ENCODE data around the gene LRRC7.
"Not testable (repeated sequence)": the region's sequence is repeated elsewhere in the genome, so short reads cannot be mapped to it uniquely, and the experiment has no call there.

The LRRC7 gene

DNA sequence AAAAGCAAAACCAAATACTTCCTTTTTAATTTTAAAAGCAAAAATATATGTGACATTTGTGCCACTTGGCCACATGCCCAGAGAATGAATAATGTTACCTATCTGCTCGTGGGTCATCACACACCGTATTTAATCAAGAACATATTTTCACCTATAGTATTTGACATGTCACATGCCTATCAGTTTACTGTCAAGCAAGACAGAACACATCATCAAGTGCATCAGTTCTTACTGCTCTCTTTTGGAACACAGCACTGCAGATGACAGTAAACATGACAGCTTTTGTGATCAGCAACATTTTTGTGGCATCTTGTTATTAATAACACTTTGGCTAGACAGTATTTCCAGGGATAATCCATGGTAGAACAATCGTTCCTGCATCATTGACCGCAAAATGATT, 134.4 kb downstream of the LRRC7 start:
- no peak for DNase-seq

- no peak for DNase-seq
Measured at GRCh38 chr1:69706473-69706872, 138.8 kb downstream of the LRRC7 start.

- DNase-seq: no peak
Measured at GRCh38 chr1:69707103-69707502, 139.4 kb downstream of the LRRC7 start.

GRCh38 chr1:69710484-69711189, 142.9 kb downstream of the LRRC7 start:
- DNase-seq: no peak

DNA sequence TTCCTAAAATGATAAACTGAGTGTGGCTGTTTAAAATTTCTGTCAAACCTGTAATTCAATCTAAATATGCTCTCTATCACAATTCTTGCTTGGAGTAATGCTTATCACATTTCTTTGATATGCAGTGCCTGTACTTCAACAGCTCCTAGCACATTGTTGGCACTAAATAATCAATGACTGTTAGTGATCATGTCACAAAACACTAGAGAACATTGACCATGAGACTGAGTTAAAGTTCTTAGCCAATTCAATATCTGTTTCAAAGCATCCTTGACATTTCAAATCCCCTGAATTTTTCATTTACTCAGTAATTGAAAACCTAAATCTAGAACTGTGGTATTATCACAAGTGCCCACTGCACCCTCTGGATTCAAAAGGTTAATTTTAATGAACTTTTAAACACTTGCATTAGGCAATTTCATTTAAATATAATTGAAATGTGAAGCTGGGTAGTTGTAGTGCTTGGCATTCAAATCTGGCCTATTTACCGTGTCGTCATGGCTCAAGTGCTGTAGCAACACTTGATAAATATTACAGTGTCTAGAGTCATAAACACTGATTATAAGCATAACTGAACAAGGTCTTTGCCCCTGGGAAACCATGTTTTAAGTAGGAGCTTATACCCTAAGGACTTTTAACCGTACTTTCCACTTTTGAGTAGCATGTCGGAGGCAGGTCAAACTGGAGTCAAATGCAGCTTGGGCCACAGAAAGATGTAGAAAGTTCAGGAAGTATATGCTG, 143.6 kb downstream of the LRRC7 start:
- DNase-seq: no peak

GRCh38 chr1:69717834-69718233, 150.1 kb downstream of the LRRC7 start:
- DNase-seq: not testable (repeated sequence)

DNA sequence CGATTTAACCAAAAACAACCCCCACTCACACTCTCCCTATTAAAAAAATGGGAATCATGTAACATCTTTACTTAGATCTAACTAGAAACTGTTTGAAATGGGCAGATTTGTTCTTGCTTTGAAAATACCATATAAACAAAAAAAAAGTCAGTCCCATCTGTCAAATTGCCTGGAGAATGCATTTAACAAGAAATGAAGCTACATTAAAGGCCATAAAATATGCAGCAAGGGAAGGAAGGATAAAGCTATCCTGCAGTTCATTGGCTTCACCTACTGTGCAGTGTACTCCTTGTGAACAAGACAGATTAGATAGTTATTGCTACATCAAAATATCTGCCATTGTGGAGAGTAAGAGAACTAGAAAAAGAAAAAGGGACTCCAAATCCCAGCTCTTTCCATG, 160.5 kb downstream of the LRRC7 start:
- DNase-seq: no peak

GRCh38 chr1:69733061-69733460, 165.3 kb downstream of the LRRC7 start:
- no peak for DNase-seq

- DNase-seq: no peak
Measured at GRCh38 chr1:69737527-69738185, 169.9 kb downstream of the LRRC7 start.

DNA sequence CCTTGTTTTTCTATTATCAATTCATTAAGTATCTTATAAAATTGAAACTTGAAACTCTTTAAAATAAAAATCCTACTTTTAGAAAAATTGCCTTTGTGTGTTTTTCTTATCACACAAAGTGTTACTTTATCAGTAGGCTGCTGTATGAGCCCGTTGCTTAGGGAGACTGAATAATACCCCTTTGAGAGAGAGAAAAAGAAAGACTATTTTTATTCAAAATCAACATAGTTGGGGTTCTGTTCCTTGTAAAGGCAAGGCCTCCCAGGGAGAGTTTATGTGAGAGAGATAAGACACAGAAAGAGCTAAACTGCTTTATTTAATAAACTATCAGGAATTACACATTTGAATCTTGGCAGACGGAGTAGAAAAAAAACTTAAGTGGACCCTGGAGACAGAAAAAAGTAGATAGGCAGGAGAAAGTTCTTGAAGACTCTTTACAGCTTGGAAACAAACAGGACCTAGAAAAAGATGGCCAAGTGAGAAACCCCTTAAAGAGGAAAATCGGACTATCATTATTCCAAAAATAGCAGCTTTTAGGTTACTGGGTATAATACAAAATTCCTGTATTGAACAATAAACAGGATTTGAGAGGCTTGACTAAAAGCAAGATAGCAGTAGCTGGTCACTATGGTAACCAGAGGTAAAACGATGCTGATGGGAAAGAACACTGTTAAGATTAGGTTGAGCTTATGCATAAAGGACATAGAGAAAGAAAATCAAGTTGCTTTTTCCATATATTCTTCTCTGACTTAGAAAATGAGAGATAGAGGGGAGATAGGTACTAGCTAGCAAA, 170.9 kb downstream of the LRRC7 start:
- DNase-seq: no peak

GRCh38 chr1:69739251-69739605, 171.5 kb downstream of the LRRC7 start:
- DNase-seq: no peak

DNA sequence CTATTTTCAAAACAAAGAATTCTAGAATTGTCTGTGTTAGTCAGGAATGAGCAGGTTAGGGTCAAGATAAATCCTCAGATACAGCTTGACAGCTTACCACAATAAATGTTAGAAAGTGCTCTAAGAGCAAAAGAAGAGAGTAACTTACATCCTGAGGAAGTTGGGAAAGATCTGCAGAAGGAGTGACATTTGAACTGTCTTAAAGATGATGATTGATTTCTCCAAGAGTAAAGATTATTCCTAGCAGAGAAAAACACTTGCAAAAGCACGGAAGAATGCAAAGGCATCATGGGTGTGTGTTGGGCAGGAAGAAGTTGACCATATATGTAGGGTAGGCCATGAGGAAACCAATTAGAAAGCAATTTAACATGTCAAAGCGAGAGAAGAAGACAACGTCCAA, 175.4 kb downstream of the LRRC7 start:
- no peak for DNase-seq

DNA sequence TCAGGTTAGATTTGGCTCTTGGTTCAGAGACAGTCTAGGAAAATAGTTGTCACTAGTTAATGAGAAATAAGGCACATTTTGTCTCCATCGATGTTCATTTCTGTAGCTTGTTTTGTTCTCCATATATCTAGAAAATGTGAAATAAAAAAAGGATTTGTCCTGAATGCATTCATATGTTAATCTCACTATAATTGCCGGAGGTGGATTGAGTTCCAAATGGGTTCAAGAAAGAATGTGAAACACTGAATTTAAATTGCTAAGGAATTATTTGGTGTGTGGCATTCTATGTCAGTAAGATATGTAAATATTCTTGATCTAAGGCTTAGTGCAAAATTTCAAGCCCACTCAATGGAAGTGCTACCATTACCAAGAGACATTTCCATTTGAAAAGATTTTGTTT, 176.7 kb downstream of the LRRC7 start:
- no peak for DNase-seq

DNA sequence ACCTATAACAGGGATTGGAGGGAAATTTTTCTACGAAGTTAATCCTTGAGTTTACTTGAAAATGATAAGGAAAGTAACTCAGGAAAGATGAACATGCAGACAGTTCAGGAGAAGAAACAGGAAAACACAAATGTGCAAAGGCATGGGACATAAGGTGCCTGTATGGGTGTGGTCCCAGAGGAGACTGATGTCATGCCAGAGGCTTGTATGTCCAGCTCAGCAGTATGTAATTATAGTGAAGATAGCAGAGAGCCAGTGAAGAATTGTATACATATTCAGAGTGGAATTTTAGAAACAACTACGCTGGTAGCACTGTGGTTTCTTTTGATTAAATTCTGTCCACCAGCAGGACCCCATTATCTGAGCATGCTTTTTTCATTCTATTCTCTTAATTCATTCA, 179.5 kb downstream of the LRRC7 start:
- DNase-seq: no peak

GRCh38 chr1:69750638-69751037, 182.9 kb downstream of the LRRC7 start:
- DNase-seq: no peak

DNA sequence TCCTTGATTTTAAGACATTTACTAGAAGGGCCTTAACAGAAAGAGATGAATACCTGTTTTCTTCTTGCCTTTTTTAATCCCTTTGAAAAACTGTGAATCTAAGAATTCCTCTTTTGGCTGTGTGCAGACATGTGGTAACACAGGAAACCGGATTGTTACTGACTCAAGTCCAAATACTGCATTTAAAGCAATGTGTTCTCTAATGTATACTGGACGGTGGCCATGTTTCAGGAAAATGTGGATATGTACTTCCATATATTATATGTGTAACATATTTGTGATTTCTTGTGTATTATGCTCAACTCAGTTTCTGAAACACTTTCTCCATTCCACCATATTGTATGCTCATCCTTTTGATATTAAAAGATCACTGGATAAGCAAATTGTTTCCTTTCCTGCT, 185.1 kb downstream of the LRRC7 start:
- no peak for DNase-seq

DNA sequence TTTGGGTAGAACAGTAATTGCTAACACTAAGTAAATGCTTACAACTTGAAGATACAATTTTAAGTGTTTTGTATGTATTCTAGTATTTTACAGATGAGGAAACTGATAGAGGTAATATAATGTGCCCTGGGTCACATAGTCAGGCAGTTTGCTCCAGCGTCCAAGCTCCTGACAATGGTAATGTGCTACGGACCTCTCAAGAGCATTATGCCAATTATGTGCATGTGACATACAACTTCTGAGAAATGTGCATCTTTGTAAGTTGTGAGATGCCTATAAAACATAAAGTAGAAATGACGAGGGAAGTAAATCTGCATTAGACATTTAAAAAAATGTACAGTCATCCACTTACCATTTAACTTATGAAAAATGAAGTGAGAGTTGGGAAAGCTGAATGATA, 186.8 kb downstream of the LRRC7 start:
- DNase-seq: no peak

DNA sequence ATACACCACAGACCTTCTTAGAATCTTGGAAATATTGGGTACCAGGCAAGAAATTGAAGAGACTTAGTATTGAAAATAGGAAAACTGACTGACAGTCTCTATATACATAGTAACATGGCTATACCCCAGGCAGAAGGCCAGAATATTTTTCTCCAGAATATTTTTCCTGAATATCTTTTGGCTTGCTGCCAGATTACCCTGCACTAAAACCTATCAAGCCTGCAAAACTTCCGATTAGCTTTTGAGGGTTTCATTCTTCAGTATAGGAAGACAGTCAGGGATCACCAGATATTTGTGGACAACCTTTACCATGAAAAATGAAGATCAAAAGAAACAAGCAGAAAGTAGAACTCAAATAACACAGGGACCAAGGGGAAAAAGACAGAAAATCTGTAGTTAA, 187.9 kb downstream of the LRRC7 start:
- no peak for DNase-seq

GRCh38 chr1:69765951-69766350, 198.2 kb downstream of the LRRC7 start:
- DNase-seq: no peak

DNA sequence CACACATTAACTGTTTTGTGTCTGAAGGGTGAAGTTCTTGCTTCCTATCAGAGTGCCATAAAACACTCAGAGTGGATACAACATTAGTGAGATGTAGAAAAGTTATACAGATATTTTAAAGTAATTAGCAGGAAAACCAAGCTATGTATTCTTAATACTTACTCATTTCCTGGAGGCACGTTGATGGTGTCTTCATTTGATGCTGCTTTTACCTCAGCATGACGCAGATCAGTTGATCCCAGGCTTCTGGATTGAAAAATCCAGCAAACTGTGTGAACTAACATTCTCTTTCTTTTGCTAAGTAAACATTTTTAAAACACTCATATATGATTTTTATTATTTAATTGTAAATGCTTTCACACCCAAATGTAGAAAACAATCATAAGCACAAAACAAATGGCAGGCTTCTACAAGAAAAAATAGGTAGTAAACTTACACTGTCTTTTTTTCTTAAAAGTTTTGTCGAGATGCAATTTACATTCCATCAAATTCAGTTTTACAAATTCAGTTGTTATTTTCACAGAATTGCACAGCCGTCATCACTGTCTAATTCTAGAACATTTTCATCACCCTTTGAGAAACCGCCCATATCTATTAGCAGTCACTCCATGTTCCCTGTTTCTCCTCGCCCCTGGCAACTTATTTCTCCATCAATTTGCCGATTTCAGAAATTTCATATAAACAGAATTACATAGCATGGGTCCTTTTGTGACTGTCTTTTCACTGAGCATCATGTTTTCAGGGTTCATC, 198.9 kb downstream of the LRRC7 start:
- no peak for DNase-seq

DNA sequence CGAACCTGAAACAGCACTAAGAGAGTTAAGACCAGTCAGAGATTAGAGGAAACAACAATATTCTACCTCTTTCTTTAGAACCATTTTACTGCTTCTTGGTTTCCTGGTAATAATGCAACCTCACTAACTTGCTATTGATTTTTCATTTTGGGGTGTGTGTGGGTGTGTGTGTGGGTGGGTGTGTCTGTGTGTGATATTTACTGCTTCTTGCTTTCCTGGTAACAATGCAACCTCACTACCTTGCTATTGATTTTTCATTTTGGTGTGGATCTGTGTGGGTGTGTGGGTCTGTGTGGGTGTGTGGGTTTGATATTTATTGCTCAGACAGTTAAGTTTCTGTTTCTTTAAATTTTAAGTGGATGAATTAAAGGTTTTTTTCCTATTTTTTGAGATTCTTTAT, 208.8 kb downstream of the LRRC7 start:
- DNase-seq: no peak

GRCh38 chr1:69777423-69777822, 209.7 kb downstream of the LRRC7 start:
- DNase-seq: no peak

DNA sequence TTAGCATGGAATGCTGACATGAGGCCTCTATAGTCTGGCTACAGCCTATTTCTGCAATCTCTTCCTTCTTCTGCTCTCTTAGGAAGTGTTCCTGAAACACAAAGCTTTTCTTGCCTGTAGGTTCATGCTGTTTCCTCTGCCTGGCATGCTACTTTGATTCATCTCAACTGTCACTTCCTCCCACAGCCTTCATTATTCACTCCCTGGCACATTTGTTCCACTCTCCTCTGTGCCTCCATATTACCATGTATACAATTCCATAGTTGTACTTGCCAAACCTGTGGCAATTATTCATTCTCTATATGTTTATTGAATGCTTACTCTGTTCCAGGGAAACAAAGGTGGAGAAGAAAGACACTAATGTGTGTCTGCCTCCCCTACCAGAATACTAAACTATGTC, 210.2 kb downstream of the LRRC7 start:
- DNase-seq: no peak
